NCI-H2107 treated with DMSO at 0.1 percent for 48 hours (cell line): ENCODE data around the gene SMC3.
A peak's percentile ranks its signal among the peaks of the same experiment; 100 is the strongest.
"Not testable (repeated sequence)": the region's sequence is repeated elsewhere in the genome, so short reads cannot be mapped to it uniquely, and the experiment has no call there.

ENCODE experiments used
- DNase-seq: peaks from one replicate; lab custom pipeline; 2025; ENCODE audit not compliant: unreplicated experiment; lab: John Stamatoyannopoulos, UW

The SMC3 gene

DNA sequence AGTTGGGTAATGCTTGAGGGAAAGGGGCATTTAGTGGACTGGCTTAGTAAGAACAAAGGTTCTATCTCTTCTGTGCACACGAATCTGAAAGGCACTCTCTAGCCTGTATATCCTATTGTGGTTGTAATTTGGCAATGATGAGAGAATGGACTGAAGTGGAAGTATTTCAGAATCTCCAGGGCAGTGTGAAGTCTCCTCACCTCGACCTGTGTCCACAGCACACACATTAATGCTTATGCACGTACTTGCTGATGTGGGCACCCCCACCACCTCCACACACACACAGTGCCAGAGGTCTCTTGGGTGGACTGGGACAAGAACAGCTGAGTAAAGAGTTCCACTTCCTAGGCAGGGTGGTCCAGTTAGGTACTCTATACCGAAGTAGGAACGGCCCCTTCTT is 6.9 kb downstream of the SMC3 start:
- DNase-seq = no peak

- DNase-seq = no peak
Measured at GRCh38 chr10:110576220-110576619, 8.7 kb downstream of the SMC3 start.

- DNase-seq = no peak
Measured at GRCh38 chr10:110577056-110577455, 9.6 kb downstream of the SMC3 start.

DNA sequence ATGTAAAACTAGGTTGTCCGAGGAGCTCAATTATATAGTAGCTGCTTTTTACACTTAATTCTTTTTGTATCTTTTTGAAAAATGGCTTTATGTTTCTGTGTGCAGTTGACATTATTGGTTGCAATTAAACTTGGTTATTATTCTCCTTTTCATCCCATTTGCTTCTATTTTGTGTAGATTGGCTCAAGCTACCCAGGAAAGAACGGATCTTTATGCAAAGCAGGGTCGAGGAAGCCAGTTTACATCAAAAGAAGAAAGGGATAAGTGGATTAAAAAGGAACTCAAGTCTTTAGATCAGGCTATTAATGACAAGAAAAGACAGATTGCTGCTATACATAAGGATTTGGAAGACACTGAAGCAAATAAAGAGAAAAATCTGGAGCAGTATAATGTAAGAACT is 16.5 kb downstream of the SMC3 start:
- DNase-seq = no peak

GRCh38 chr10:110591760-110592159 is 24.3 kb downstream of the SMC3 start:
- DNase-seq = no peak

DNA sequence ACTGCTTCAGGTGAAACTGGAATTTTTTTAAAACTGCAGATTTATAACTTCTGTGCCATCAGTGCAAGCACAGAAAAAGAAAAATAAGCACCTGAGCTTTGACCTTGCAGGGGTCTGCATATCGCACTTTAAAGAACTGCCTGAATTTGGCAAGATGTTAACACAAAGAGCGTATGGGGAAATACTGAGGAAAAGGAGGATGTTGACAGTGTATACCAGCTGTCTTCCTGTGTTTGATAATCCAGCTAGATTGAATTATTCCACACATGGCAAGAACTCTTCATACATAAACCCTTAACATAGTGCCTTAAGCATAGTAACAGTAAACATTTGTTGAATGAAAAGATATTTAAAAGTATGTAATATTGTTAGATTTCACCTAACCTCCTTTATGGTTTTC is 30.0 kb downstream of the SMC3 start:
- DNase-seq = no peak

DNA sequence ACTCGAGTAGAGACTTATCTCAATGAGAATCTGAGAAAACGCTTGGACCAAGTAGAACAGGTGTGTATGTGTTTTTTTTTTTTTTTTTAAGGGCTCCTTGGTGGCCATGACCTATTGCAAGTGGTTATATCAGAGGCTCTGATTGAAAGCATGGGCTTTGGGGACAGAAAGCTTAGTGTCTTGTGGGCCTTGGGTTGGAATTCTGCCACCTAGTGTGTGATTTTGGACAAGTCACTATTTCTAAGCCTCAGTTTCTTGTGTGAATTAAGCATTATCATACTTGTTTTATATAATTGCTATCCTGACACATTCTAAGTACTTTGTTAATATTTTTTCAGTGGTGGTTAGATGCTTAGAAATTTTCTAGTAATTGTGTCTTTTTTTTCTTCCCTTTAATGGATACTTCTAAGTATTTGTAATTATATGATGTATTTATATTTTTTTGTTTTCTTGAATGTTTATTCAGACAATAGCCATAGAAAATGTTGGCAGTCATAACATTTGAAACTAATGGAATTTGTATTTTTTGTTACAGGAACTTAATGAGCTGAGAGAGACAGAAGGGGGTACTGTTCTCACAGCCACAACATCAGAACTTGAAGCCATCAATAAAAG is 33.1 kb downstream of the SMC3 start:
- DNase-seq = no peak

GRCh38 chr10:110601581-110601980 is 34.1 kb downstream of the SMC3 start:
- no peak for DNase-seq

DNA sequence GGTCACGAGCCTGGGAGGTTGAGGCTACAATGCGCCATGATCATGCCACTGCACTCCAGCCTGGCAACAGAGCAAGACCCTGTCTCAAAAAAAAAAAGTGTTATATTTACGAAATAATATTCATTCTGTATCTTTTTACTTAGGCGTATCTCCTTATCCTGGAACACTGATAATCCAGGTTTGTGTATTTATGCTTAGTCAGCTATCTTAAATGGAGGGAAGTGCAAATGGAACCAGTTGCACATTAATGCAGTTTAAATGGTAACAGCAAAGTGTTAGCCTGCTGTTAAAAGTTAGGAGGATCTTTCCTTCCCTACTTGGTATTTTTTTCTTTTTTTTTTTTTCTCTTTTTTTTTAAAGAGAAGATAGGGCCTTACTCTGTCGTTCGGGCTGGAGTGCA is 40.6 kb downstream of the SMC3 start:
- no peak for DNase-seq

- peak; percentile 37 for DNase-seq
Measured at GRCh38 chr10:110609605-110610004, 42.1 kb downstream of the SMC3 start.

- DNase-seq = peak; percentile 62
Measured at GRCh38 chr10:110610308-110610774, 42.8 kb downstream of the SMC3 start.

DNA sequence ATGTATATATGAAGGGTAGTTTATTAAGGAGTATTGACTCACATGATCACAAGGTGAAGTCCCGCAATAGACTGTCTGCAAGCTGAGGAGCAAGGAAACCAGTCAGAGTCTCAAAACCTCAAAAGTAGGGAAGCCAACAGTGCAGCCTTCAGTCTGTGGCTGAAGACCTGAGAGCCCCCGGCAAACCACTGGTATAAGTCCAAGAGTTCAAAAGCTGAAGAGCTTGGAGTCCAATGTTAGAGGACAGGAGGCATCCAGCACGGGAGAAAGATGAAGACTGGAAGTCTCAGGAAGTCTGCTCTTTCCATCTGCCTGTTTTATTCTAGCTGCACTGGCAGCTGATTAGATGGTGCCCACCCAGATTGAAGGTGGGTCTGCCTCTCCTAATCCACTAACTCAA is 43.3 kb downstream of the SMC3 start:
- DNase-seq = not testable (repeated sequence)

DNA sequence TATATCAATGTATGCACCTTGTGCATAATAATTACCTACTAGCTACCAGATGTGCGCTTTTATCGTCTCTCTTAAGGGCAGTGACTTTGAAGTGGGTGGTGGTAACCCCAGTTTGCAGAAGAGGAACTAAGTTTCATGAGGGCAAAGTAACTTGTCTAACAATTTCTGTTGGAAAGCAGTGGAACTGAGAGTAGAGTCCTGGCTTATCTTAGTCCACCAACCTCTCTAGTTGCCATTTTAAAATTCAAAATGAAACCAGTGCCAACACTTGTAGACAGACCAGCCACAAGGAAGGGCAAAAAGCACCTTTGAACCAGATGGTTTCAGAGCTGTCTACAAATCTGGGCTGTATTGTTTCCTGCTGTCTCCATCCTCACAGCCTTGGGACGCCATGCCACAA is 44.6 kb downstream of the SMC3 start:
- DNase-seq = no peak

- no peak for DNase-seq
Measured at GRCh38 chr10:110612629-110613028, 45.1 kb downstream of the SMC3 start.

- no peak for DNase-seq
Measured at GRCh38 chr10:110613341-110613995, 46.0 kb downstream of the SMC3 start.

DNA sequence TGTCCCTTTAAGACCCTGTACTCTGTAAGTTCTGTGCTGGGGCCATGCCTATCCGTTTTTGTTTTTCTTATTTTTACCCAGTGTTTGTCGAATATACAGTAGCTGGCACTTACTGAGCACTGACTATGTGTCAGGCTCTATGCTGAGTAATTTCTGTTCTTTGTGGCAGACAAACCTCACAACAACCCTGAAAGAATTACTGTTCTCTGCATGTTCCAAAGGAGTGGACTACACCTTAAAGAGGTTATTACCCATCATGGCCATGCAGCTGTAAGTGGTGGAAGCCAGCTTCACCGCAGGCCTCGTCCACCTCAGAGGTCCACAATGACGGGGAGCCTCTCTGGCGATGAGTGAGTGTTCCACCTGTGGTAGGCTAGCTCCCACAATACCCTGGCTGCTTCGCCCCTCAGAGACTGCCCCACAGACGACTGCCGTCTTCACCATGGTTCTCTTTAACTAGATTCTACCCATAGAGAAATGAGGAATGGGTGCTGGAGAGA is 46.6 kb downstream of the SMC3 start:
- no peak for DNase-seq

GRCh38 chr10:110615057-110615747 is 47.7 kb downstream of the SMC3 start:
- DNase-seq = peak; percentile 44

GRCh38 chr10:110616493-110617033 is 49.1 kb downstream of the SMC3 start:
- no peak for DNase-seq

GRCh38 chr10:110617425-110618229 is 50.1 kb downstream of the SMC3 start:
- peak; percentile 59 for DNase-seq

GRCh38 chr10:110618230-110618610 is 50.7 kb downstream of the SMC3 start:
- DNase-seq = no peak
